Posterior vena cava (tissue), 2 donors: ENCODE data around the gene STX7. TPM values are rescaled to one million over a fixed set of nuclear protein-coding genes. Genes with fewer than 3 reads are reported as not detected.
A peak's percentile ranks its signal among the peaks of the same experiment; 100 is the strongest.

Experiments used
- DNase-seq: peaks from one replicate; pipeline ENCODE4 v3.0.0-alpha.2; 2020; ENCODE audit warnings: low spot score
- intact Hi-C, 2 donors: fragments of 100-400 bp; cut with DNase I; formaldehyde crosslinking; loops; one replicate each; pipeline versions ENCODE4 v1.14.1 to v1.14.2; 2022 to 2023
- total RNA-seq, 2 donors: library from RNA; stranded (reverse); fragmentation: NEBNext Ultra II Directional; extraction: Animal tissue kit (Norgen Biotek cat#: 25700); gene quantifications; one replicate each; pipeline ENCODE4 v1.2.1, GENCODE V29; 2021
- donor health status: DM: yes; HTN: yes; CAD: no.
- donor health status: DM: yes; HTN: yes; CAD: no.

STX7 gene
- total RNA-seq, 2 donors from 2014 or later, result 65.1 to 67.7 TPM

DNA sequence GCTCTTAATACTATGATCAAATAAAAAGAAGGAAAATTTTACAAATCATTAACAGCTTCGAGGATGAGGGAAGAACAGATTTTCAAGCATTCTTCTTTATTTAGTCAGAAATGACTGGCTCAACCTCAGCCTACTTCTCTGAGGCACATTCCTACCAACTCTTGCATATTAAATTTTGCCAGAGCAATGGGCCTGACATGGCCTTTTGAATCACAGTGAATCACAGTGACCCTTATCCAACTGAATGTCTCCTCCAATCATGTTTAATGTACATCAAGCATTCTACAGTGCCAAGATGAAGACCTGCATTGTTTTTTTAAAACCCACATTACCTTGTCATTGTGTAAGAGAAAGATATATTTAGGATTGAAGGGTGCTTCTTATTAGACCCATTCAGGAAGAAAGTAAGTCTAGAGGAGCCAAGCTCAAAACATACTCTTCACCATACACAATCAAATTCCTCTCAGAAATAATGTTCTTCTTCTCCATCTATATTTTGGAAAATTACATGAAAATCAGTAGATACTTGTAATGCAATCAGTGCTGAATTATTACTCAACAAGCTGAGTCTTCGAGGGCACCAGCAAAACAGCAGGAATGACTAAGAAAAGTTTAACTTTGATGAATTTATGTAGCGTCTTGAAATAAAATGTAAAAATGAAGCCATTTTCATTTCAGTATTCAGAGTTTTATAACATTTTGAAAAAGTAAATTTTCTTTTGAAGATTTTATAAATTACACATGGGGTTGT, 67.5 kb downstream of the STX7 start:
- DNase-seq, result no peak
- intact Hi-C loops, result no loop called here

DNA sequence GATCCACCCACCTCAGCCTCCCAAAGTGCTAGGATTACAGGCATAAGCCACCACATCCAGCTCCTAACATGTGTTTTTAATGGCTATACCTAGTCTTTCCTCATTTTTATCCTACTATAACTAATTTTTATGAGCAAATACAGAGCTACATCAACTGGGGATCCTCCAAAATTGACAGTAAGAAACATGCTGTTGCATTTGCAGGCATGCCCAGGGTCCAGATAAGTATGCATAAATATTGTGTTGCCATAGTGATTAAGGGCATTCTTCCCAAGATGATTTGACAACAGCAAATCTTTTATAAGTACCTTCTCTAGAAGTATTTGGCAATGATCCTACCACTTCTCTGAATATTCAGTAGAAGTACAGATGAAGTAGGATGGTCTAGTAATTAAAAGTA, 69.7 kb downstream of the STX7 start:
- DNase-seq, result no peak
- intact Hi-C loops, result no loop called here

DNA sequence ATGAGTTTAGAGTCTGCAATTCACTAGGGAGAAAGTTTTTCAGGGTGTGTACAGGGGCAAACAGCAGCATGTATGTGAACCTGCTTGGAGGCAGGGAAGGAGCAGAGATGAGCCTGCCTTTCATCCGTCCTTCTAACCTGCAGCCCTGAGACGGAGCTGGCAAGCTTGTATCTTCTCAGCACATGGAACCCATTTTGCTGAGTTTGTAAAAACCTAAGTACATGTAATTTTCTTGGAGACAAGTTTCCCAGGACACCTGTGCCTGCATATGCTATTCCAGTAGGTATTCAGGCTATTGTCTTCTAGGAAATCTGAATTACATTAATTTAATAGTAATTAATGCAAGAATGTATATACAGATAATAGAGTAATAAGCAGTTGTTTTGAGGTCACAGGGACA, 82.8 kb downstream of the STX7 start:
- DNase-seq, result no peak
- intact Hi-C loops, result no loop called here

DNA sequence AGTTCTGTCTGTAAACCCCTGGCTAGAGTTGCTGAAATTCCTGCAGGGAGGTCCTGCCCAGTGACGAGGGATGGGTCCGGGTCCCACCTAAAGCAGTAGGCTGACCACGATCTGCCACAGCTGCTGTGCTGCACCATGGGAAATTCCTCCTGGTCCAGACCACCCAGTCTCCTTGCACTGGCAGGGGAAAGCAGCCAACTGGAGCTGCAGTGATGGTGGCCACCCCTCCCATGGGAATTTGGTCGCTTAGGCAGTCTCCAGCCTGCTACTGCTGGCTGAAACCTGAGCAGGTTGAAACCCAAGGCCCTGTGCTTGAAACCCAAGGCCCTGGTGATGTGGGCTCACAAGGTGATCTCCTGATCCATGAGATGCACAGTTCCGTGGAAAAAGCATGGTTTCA, 87.7 kb downstream of the STX7 start:
- DNase-seq, result no peak
- intact Hi-C loops, result no loop called here

DNA sequence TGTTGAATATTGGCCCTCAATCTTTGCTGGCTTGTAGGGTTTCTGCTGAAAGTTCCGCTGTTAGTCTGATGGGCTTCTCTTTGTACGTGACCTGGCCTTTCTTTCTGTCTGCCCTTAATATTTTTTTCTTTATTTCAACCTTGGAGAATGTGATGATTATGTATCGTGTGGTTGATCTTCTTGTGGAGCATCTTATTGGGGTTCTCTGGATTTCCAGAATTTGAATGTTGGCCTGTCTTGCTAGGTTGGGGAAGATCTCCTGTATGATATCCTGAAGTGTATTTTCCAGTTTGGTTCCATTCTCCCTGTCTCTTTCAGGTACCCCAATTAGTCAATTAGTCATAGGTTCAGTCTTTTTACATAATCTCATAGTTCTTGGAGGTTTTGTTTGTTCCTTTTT, 89.1 kb downstream of the STX7 start:
- DNase-seq, result no peak

DNA sequence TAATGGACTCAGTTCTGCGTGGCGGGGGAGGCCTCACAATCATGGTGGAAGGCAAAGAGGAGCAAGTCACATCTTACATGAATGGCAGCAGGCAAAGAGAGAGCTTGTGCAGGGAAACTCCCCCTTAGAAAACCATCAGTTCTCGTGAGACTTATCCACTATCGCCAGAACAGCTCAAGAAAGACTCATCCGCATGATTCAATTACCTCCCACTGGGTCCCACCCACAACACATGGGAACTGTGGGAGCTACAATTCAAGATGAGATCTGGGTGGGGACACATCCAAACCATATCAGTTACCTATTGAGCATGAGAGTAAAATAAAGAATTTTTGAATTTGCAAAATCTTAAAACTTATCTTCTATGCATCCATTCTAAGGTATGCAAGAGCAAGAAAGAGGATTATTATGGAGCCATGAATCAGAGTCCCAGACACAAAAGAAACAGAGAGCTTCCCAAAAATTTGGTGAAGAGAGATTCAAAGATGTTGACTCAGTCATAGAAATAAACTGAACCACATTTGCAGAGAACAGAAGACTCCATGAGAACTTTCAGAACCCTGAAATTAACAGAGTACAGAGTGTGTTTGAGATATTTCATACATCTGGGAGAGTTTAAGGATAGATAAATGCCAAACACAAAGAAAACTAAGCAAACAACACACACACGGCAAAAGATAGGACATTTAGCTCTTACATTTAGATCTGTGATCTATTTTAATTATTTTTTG, 94.5 kb downstream of the STX7 start:
- intact Hi-C loops, result no loop called here
- DNase-seq, result no peak

More for the DNA sequence above, 89.1 kb downstream of the STX7 start:
- intact Hi-C loops, result no loop called here

DNA sequence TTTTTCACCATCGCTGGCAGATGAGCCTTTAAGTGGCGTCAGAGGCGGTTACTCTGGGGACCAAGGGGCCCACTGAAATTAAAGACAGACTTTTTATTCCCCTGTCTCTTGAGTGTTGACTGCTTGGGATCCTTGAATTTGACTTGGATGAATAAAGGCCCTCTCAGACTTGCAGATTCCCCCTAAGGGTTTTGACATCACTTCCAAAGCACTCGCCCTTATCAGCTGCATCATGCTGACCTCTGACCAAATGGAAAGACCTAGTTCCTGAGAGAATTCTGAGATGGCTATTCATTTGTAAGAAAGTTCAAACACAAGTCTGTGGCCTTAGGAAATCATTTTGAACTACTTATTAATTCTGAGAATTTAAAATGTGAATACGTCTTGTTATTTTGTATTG, 98.2 kb downstream of the STX7 start:
- no peak for DNase-seq
- intact Hi-C loops, result no loop called here

DNA sequence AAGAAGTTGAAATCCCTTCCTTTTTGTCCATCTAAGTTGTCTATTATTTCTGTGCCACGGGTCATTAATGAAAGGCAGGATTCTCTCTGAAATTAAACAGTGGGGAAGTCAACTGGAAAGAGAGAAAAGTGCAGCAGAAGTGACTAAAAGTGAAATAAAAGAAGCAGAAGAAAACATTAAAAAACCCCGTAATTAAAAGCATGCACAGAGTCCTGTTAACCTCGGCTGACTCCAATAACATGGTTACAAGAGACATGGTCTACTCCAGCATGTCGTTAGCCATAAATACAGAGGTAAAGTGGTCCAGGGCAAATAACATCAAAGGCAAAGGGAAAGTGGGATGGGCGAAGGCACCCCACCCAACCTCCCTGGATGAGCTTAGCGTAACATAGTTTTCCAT, 98.6 kb downstream of the STX7 start:
- intact Hi-C loops, result no loop called here
- no peak for DNase-seq

DNA sequence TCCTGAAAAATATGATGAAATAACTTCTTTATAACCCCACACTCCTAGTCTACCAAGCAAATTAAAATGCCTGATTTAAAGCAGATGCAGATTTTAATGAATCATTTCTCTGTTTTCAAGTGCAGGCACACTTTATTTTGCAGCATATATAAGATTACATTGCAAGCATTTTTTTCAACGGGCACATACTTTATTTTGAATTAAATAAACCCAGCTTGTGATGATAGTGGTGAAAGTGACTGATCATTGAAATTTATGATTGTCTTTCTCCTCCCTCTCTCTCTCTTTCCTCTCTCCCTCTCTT, 99.5 kb downstream of the STX7 start:
- intact Hi-C loops, result no loop called here
- DNase-seq, result no peak

DNA sequence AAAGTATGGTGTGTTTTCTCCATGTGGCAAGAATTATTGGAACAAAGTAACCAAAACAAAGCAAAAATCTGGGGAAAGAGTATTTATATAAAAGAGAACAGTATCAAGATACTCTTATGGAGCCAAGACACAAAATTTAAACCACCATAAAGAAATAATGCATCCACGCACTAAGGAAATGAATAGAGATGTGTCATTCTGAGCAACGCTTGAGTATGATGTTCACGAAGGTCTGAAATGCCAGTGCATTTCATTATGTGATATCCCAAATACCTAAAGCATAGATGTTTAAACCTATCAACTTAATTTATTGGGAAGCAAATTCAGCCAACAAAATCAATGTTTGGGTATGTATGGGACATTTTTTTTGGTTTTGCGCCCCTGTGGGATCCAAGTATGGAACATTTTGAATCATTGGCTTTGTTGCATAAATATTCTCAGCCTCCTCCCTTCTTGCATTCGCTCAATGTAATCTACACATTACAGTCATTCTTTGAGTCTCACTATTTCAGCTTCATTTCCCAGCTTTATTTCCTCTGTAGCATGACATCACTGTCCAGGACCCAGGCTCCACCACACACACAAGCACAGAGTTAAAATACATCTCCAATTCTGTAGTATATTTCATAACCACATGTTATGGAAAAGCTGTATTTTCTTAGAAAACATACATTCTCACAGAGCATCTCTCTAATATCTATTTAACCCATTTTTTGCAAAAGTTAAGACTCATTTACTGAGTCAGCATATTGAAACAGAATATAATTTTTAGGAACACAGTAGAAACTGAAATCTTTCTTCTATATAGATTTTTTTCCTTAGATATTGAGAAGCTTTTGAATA, 100.0 kb downstream of the STX7 start:
- intact Hi-C loops, result no loop called here
- DNase-seq, result no peak

DNA sequence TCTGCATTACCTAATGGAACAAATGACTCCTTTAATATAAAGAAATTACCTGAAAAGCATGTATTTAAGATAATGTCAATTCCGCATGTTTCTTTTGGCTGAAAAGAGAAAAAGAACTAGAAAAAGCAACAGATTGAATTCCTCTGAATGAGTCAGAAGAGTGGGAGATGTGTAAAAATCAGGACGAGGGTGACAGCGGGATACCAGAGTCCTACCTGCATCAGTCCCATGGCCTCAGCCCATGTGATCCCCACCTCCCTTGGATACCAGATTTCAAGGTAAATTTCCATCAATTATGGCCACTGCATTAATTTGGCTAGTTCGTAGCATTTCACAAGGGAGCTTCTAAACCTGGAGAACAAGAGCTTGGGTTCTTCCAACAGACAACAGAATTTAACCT, 101.6 kb downstream of the STX7 start:
- intact Hi-C loops, result no loop called here

DNA sequence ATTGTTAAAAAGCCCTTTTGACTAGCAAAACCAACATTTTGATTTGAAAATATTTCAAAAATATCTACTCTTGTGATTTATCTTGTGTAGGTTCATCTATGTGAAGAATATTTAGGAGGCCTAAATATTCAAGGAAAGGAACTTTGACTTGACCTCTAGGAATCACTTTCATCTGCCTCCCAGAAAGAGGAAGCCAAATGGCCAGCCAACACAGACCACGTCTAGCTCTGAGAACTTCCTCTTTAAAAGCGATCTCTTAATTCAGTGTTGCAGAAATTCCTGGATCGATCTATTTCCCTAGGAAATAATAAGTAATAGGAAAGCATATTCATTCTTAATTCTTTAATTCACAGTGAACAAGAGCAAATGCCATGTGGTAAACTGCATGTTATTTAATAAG, 102.1 kb downstream of the STX7 start:
- intact Hi-C loops, result no loop called here
- DNase-seq, result no peak

More for the DNA sequence above, 101.6 kb downstream of the STX7 start:
- no peak for DNase-seq

DNA sequence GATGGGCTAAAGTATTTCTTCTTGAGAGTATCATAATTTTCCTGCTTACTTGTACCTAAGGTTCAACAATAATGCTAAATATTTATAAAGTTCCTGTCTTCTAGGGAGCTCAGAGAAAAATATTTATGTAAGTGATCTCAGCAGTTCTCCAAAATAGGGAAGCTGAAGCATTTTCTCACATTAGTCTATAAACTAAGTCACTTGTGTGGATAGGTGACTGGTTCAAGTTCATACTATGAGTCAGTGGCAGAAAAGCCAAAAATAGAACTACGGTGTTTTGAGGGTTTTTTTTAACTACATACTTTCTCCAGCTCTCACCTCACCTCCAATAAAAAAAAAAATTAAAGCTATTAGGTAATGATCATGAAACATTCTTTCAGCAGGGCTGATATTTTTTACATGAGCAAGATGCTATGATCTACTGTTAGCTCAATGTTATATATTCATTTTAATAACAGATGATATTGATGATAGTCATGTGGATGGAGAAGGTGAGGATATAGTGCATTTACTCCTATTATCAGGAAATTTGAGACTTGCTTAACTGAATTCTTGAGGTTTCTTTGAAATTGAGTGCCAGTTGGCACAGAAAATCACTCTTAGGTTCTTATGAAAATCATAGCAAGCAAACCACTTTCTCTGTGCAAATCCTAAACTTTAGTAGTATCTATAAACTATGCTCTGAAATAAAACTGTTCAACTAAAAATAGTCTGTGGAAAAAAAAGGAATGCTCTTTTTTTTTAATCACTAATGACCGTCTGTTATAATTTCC, 107.6 kb downstream of the STX7 start:
- intact Hi-C loops, result no loop called here
- no peak for DNase-seq

DNA sequence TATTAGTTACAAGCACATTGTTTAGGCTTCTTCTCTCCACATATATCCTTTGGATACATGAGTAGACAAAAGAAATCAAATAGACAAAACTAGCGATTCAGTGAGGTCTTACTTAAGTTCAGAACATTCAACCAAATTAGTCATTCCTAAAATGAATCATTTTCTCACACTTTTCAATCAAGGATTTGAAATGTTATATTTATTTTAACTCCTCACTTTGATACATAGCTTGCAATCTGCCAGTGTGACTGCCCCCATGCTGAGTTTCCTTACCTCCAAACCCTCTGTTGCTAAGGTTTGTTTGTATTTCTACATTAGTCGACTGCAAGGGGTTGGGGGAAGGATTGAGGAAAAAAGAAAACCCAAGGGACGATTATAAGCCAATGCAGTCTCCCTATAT, 108.2 kb downstream of the STX7 start:
- intact Hi-C loops, result no loop called here
- DNase-seq, result no peak

DNA sequence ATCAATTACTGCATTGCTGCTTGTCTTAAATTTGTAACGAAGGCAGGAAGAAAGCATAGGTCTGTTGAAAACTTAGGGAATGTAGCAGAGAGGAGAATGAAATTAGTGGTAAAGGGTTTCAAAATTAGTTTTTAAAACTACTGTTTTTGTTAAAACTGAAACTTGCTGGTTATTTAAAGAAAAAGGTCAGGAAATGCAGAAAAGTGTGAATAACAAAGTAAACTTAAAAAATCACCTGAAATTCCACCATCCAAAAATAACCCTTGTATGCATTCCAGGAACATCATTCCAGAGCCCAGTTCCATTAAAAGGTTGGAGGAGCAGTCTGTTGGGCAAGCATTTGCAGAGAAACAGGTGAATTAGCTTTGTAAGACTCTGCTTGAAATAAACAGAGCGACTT, 108.6 kb downstream of the STX7 start:
- intact Hi-C loops, result no loop called here
- DNase-seq, result no peak

DNA sequence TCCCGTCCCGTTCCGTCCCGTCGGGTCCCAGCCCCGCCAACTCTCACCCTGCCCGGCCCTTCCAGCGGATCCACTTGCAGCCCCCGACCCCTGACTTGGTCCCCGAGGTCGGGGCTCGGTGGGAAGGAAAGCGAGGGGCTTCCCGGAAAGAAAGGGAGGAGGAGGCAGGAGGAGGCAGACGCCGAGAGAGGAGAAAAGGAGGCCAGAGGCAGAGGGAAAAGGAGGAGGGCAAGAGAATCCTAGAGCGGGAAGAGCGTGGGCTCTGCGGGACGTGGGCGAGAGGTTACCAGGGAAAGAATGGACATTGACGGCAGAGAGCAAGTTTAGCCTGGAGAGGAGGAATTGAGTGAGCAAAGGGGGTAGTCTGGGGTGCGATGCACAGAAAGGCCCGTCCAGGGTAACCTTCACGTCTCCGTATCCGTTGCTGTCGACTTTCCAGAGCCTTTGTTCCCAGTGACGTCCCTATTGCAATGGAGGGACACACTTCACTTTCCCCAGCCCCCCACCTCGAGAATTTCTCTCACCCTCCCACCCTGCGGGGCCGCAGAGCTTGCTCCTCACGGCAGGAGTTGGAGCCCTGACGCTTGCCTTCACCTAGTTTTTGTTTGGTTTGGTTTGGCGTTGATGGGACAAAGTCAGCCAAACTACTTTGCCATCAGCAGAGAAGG, 111.2 kb downstream of the STX7 start:
- no peak for DNase-seq
- intact Hi-C loops, result no loop called here

DNA sequence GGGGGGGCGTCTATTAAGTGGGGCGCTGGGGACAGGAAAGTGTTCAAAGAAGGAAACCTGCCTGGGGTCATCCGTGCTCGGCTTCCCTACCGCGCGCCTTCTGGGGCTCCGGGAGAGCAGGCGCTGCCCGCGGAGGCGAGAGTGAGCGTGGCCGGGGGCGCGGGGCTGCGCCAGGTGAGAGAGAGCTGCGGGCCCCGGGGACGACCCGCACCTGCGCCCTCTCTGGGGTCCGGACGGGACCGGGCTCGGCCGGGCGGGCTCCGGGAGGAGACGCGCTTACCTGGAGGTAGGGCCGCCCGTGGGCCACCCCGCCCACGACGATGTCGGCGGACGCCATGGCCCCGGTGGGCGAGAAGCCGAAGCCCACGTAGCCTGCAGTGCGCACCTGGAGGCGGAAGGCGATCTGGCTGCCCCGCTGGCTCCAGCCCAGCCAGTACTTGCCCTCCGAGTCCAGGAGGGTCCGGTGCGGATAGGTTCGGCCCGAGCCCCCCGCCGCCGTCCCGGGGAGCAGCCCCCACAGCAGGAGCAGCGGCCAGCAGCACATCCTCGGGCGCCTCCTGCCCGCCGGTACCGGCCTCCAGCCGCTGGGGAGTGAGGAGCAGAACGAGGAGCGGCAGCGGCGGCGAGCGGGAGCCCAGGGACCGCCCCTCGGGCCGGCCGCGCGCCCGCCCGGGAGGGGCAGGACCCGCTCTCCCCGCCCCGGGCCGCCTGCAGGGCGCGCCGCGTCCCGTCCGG, 111.9 kb downstream of the STX7 start, which contains the start of gene MOXD1:
Gene MOXD1, minus strand, starts transcription at position 593 of the 735 bp plus-strand sequence. Its CDS starts 49 bp downstream, at position 544.
- intact Hi-C loops, result no loop called here
- DNase-seq, result peak; percentile 80

DNA sequence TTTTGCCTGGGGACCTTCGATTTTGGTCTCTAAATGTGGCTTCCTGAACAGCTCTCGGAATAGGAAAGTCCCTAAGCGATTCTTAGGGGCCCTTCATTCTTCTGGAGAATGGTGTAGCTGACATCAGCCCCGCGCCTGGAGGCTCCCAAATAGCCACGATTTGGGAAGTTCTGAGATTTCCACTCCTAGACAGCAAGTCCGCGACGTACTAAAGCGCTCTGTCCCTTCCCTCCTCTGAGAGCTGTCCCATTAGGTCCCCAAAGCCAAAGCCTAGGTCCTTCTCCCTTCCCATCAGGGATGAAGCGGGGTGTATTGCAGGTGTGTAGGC, 112.4 kb downstream of the STX7 start:
- intact Hi-C loops, result no loop called here
- DNase-seq, result no peak
